ENCODE results near the gene TMEM201. TPM values are rescaled to one million over a fixed set of nuclear protein-coding genes. Genes with fewer than 3 reads are reported as not detected.
A peak's percentile ranks its signal among the peaks of the same experiment; 100 is the strongest.

The TMEM201 gene
- total and polyA plus RNA-seq, 2 of the 13 experiments (the other 11 are each of a cell fraction or from before 2014, with no cell fraction given), result 1.5 to 8.2 TPM

GRCh38 chr1:9559673-9560072 lies 29.0 kb upstream of the TMEM201 start (continued):
- TF ChIP-seq SRSF9 (IDR thresholded peaks at IDR 0.05; ENCODE audit: borderline replicate concordance, insufficient read depth, low read depth, low read length, poor library complexity, severe bottlenecking) (no peak), ZNF282 (IDR thresholded peaks at IDR 0.05; ENCODE audit: partially characterized antibody) (no peak), AGO1 (IDR thresholded peaks at IDR 0.05; ENCODE audit: low read depth, low read length, poor library complexity, severe bottlenecking) (no peak), TFAP4 (IDR thresholded peaks at IDR 0.05; ENCODE audit: borderline replicate concordance, low read depth) (no peak), GATAD2A (CRISPR knock-in tag; IDR thresholded peaks at IDR 0.05) (peak; percentile 59), ZNF574 (CRISPR knock-in tag; IDR thresholded peaks at IDR 0.05) (no peak), HNF1B (CRISPR knock-in tag; IDR thresholded peaks at IDR 0.05) (no peak), TRIM22 (IDR thresholded peaks at IDR 0.05) (no peak)
